MG63 (cell line): ENCODE results near the gene CTRB1. TPM values are rescaled to one million over a fixed set of nuclear protein-coding genes. Genes with fewer than 3 reads are reported as not detected.

Experiments used
- DNase-seq: peaks from one replicate; pipeline ENCODE4 v3.0.0-alpha.2; 2020
- H3K27me3 ChIP-seq: fragments of 250-450 bp; sonication (Bioruptor Pico); 2 replicates; pipeline ENCODE4 v1.5.1; 2020; ENCODE audit warnings: mild to moderate bottlenecking, moderate library complexity
- H3K36me3 ChIP-seq: fragments of 250-450 bp; sonication (Bioruptor Pico); 2 replicates; pipeline ENCODE4 v1.5.1; 2020; ENCODE audit warnings: mild to moderate bottlenecking, moderate library complexity
- H3K4me3 ChIP-seq: fragments of 250-450 bp; sonication (Bioruptor Pico); 2 replicates; pipeline ENCODE4 v1.5.1; 2020; ENCODE audit warnings: mild to moderate bottlenecking, moderate library complexity
- H3K9me3 ChIP-seq: fragments of 250-450 bp; sonication (Bioruptor Pico); 2 replicates; pipeline ENCODE4 v1.5.1; 2020; ENCODE audit warnings: mild to moderate bottlenecking, moderate library complexity
- total RNA-seq: library from RNA; depleted of rRNA; stranded (reverse); fragments of >200 nt; shearing (Covaris generic); gene quantifications from 2 replicates; pipeline ENCODE4 v1.2.3, GENCODE V29; 2014; ENCODE audit warnings: low replicate concordance

CTRB1 gene
- total RNA-seq, 1 experiment from 2014 or later = not detected

DNA sequence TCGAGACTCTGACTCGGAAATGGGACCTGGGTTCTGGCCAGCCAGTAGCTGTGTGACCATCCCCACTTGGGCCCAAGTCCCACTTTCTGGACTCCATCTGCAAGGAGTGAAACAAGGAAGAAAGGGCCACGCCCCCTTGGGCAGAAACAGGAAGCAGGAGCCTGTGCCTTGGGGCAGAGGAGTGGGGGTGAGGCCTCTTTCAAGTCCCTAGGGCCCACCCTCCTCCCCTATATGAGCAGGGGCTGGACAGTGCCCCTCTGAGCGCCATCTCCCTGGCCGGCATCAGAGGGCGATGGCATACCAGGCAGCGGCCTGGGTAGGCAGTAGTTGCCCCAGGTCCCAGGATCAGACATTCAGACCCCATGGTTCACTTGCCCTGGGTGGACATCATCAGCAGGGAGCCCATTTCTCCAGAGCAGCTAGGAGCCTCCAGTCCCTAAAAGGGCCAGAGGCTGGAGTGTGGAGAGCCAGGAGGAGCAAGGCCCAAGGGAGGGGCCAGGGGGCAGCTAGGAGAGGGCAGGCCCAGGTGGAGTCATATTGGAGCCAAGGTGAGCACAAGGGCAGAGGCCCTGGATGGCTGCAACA, 25.5 kb downstream of the CTRB1 start:
- peaks cover 8% of the 10 kb centered on the region for H3K36me3 ChIP-seq
- no peak overlapping the region for H3K4me3 ChIP-seq
- DNase-seq = peak; percentile 65

GRCh38 chr16:75244844-75245758, 26.3 kb downstream of the CTRB1 start:
- Histone ChIP-seq H3K36me3 (peaks cover 6% of the 10 kb centered on the region), H3K9me3 (no peaks in the 10 kb centered on the region), H3K4me3 (no peak overlapping the region), H3K27me3 (no peaks in the 10 kb centered on the region)
- DNase-seq = peak; percentile 96

More for the DNA sequence above, 25.5 kb downstream of the CTRB1 start:
- H3K27me3 ChIP-seq = no peaks in the 10 kb centered on the region
- no peaks in the 10 kb centered on the region for H3K9me3 ChIP-seq

GRCh38 chr16:75246504-75247205, 27.9 kb downstream of the CTRB1 start:
- DNase-seq = no peak
- Histone ChIP-seq H3K4me3 (no peak overlapping the region), H3K9me3 (no peaks in the 10 kb centered on the region), H3K27me3 (no peaks in the 10 kb centered on the region), H3K36me3 (peaks cover 5% of the 10 kb centered on the region; the same call in 1 of the 2 replicates)

GRCh38 chr16:75247249-75247648, 28.5 kb downstream of the CTRB1 start:
- Histone ChIP-seq H3K9me3 (no peaks in the 10 kb centered on the region), H3K36me3 (peaks cover 5% of the 10 kb centered on the region; the same call in 1 of the 2 replicates), H3K27me3 (no peaks in the 10 kb centered on the region), H3K4me3 (no peak overlapping the region)
- no peak for DNase-seq

- H3K27me3 ChIP-seq = no peaks in the 10 kb centered on the region
- no peak for DNase-seq
- H3K36me3 ChIP-seq = peaks cover 5% of the 10 kb centered on the region; the same call in 1 of the 2 replicates
- H3K9me3 ChIP-seq = no peaks in the 10 kb centered on the region
- H3K4me3 ChIP-seq = no peak overlapping the region
Observed at GRCh38 chr16:75248142-75248535, 29.4 kb downstream of the CTRB1 start.

GRCh38 chr16:75248536-75249380, 30.0 kb downstream of the CTRB1 start:
- Histone ChIP-seq H3K27me3 (no peaks in the 10 kb centered on the region), H3K9me3 (no peaks in the 10 kb centered on the region), H3K4me3 (no peak overlapping the region), H3K36me3 (peaks cover 5% of the 10 kb centered on the region; the same call in 1 of the 2 replicates)
- DNase-seq = no peak

DNA sequence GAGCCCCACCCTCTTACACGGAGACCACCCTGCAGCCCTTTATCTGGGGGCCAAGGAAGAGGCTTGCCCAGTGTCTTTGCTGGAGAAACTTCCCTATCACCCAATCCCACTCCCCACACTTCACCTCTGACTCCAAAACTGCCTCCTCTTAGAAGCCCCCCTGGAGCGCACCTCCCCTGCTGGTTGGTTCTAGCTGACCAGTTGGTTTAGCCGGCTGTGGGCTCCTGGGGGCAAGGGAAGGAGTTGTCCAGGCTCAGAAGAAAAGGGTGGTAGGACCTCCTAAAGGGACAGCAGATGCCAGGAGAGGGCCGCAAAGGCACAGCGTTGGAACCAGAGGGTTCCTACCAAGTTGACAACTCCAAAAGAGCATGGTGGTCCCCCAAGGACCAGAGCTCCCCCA, 30.7 kb downstream of the CTRB1 start:
- no peak for DNase-seq
- Histone ChIP-seq H3K9me3 (no peaks in the 10 kb centered on the region), H3K4me3 (no peak overlapping the region; the same call in 1 of the 2 replicates), H3K36me3 (peaks cover 3% of the 10 kb centered on the region; the same call in 1 of the 2 replicates), H3K27me3 (no peaks in the 10 kb centered on the region)

GRCh38 chr16:75250089-75250808, 31.5 kb downstream of the CTRB1 start:
- no peaks in the 10 kb centered on the region for H3K9me3 ChIP-seq
- no peaks in the 10 kb centered on the region; the same call in 1 of the 2 replicates for H3K36me3 ChIP-seq
- no peak for DNase-seq
- peak overlapping the region; percentile 70 for H3K4me3 ChIP-seq
- no peaks in the 10 kb centered on the region for H3K27me3 ChIP-seq

DNA sequence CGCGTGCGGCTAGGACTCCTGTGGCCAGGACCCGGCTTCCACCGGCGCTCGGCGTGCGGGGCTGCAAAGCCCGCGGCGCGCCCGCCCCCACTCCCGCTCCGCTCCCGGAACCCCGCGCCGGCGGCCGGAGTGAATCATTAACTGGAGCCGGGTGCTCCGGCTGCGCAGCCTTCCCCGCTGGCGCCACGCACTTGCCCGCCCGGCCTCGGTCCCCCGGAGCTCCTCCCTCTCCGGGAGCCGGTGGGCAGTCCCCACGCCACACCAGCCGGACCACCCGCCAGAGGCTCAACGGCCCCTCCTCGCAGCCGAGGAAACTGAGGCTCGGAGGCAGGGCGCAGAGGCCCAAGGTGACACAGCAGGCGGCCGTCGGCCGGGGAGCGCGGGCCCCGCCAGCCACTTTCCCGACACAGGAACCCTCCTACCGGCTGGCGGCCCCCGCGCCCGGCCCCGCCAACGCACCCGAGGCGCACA, 32.1 kb downstream of the CTRB1 start:
- H3K27me3 ChIP-seq = no peaks in the 10 kb centered on the region
- no peaks in the 10 kb centered on the region for H3K9me3 ChIP-seq
- H3K36me3 ChIP-seq = no peaks in the 10 kb centered on the region; the same call in 1 of the 2 replicates
- no peak for DNase-seq
- peak overlapping the region; percentile 70 for H3K4me3 ChIP-seq

GRCh38 chr16:75251280-75252048, 32.7 kb downstream of the CTRB1 start, which contains the start of gene BCAR1:
BCAR1 (minus strand) TSS chr16:75251624; CDS start chr16:75251482, 142 bp downstream.
- H3K36me3 ChIP-seq = no peaks in the 10 kb centered on the region; the same call in 1 of the 2 replicates
- peak; percentile 87 for DNase-seq
- no peaks in the 10 kb centered on the region for H3K9me3 ChIP-seq
- H3K27me3 ChIP-seq = no peaks in the 10 kb centered on the region
- peak within 1 kb of the TSS; percentile 70 for H3K4me3 ChIP-seq

- DNase-seq = no peak
- no peaks in the 10 kb centered on the region for H3K9me3 ChIP-seq
- H3K4me3 ChIP-seq = no peak overlapping the region
- no peaks in the 10 kb centered on the region for H3K27me3 ChIP-seq
- H3K36me3 ChIP-seq = no peaks in the 10 kb centered on the region; the same call in 1 of the 2 replicates
Observed at GRCh38 chr16:75252049-75252864, 33.5 kb downstream of the CTRB1 start.

DNA sequence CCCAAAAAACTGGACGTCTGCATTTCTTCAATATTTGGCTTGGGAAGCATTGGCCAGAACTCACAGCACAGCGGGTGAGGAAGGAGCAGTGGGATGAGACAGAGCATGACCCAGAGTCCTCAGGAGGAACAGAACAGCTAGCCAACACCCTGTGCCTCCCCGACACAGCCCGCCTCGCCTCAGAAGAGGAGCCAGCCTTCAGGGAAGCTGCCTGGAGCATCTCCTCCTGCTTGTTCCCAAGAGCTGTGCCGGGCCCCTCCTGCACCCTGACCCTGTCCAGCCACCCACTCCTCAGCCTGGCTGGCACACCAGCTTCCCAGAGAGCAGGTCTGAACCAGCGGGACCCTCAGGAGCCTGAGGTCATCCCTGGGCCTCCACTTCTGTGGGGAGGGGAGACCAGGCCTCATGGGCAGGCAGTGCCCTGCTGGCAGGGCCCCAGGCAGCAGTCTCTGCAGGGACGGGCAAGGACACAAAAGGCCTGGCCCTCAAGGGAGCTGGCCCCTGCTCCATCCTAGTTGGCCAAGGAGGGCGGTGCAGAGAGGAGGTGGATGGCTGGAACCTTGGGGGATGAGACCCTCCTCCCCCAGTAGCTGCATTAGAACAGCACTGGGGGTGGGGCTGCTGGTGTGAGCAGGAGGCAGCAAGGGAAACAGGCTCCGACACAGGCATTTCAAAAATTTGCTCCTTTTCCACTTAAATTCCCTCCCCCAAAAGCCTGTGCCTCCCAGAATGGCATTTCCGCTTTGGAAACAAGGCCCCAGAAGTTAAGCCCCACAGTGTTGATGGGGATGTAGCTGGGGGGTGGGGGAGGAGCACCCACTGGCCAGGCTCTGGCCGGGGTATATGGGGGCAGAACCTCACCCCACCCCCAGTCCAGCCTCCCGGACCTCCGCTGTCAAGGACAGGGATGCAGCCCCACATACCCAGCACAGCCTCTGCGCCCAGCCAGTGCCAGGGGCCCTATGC, 34.4 kb downstream of the CTRB1 start:
- H3K4me3 ChIP-seq = no peak overlapping the region
- DNase-seq = peak; percentile 53
- H3K36me3 ChIP-seq = no peaks in the 10 kb centered on the region; the same call in 1 of the 2 replicates
- H3K9me3 ChIP-seq = no peaks in the 10 kb centered on the region
- no peaks in the 10 kb centered on the region for H3K27me3 ChIP-seq

- Histone ChIP-seq H3K27me3 (no peaks in the 10 kb centered on the region), H3K4me3 (no peak overlapping the region), H3K36me3 (no peaks in the 10 kb centered on the region), H3K9me3 (no peaks in the 10 kb centered on the region)
- DNase-seq = no peak
Observed at GRCh38 chr16:75254359-75254837, 35.6 kb downstream of the CTRB1 start.
